Cerebellar cortex (tissue), 1 donor: ENCODE data around the gene ZBTB43.
"Not testable (repeated sequence)": the region's sequence is repeated elsewhere in the genome, so short reads cannot be mapped to it uniquely, and the experiment has no call there.

Experiments used
- DNase-seq: peaks from one replicate; pipeline ENCODE4 v3.0.0-alpha.2; 2015; ENCODE audit warnings: low spot score

The ZBTB43 gene, protein sequence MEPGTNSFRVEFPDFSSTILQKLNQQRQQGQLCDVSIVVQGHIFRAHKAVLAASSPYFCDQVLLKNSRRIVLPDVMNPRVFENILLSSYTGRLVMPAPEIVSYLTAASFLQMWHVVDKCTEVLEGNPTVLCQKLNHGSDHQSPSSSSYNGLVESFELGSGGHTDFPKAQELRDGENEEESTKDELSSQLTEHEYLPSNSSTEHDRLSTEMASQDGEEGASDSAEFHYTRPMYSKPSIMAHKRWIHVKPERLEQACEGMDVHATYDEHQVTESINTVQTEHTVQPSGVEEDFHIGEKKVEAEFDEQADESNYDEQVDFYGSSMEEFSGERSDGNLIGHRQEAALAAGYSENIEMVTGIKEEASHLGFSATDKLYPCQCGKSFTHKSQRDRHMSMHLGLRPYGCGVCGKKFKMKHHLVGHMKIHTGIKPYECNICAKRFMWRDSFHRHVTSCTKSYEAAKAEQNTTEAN

DNA sequence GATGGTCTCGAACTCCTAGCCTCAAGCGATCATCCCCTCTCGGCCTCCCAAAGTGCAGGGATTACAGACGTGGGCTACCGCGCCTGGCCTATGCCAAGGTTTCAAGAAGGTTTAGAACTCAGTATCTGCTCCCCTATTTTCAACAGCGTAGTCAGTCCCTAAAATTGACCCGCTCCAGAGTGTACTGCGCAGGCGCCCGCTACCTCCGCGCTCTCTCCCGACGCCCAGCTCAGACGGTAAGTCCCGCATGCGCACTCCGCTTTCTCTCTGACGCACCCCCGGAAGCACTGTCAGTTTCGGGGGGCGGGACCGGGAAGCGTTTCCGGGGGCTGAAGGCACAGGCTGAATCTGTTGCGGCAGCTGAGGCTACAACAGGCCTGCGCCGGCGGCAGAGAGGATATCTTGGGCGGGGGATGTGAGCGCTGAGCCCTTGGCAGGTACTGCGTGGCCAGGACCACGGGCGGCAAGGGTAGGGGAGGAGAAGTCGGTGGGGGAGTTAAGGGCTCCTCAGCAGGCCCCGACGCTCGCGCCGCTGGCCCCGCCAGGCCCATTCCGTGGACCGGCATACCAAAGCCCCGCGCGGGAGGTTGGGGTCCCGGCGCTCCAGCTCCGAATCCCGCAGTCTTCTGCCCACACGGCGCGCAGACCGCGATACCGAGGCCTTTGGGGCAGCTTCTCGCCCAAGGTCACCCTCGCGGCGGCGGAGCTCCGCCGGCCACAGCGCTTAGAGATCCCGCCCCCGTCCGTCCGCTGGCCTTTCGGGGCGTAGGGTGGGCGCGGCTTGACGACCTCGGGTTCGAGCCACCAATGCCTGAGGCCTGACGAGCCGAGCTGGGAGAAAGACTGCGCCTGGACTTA, at the start of gene ZBTB43:
TSS of gene ZBTB43 (plus strand) at position 345 of the 858 bp plus-strand sequence. CDS start 27,470 bp downstream, outside the sequence.
- peak; percentile 96 for DNase-seq

DNA sequence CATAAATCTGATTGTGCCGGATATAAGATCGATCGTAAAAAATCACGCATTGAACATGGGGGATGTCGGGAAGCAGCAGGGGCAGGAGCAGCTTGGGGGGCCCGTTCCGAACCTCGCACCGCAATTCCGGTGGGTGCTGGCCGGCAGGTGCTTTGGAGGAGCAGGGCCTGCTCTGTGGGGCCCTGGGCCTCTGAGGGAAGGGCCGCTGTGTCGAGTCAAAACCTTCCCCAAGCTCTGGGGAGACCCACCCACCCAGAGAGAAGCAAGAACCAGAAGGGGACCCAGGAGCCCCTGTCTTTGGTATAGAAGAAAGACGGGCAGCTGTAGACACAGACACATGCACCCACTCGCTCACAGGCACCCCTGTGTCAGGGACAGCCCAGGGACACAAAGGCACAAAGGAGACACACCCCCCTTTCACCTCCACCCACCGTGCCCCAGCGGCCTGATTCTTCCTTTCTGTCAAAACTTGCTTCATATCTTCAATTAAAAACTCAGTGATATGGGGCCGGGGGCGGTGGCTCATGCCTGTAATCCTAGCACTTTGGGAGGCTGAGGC, 49.4 kb upstream of the ZBTB43 start:
- DNase-seq = no peak

DNA sequence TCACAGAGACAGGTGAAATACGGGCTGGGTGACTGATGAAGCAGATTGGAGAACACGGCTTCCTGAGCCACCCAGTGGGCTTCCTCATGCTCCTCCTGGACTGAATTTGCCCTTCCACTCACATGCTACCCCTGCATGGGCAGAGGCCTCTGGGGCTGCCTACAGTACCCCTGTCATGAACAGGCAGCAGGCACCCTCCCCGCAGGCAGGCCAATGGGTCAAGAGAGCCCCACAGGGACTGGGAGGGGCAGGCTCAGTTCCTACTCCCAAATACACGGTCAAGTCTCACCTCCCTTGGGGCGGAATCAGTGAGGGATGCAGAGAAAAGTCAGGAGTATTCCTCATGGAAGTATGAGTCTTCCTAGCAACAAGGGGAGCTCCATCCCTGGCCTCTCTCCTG, 48.6 kb upstream of the ZBTB43 start:
- DNase-seq = no peak

DNA sequence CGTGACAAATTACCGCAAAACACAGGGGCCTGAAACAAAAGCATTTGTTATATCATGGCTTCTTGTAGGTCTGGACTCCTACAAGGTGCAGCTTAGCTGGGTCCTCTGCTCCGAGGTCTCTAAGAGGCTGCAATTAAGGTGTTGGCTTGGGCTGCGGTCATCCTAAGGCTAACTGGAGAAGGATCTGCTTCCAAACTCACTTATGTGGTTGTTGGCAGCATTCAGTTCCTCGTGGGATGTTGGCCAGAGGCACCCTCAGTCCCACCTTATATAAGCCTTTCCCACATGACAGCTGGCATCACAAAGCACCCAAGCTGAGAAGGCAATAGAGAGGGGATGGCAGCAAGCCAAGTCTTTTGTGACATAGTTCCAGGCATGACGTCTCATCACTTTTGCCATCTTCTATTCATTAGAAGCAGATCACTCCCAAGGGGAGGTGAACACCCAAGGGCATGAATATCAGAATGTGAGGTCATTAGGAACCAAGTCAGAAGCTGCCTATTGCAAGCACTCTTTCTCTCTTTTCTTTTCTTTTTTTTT, 47.9 kb upstream of the ZBTB43 start:
- DNase-seq = no peak

DNA sequence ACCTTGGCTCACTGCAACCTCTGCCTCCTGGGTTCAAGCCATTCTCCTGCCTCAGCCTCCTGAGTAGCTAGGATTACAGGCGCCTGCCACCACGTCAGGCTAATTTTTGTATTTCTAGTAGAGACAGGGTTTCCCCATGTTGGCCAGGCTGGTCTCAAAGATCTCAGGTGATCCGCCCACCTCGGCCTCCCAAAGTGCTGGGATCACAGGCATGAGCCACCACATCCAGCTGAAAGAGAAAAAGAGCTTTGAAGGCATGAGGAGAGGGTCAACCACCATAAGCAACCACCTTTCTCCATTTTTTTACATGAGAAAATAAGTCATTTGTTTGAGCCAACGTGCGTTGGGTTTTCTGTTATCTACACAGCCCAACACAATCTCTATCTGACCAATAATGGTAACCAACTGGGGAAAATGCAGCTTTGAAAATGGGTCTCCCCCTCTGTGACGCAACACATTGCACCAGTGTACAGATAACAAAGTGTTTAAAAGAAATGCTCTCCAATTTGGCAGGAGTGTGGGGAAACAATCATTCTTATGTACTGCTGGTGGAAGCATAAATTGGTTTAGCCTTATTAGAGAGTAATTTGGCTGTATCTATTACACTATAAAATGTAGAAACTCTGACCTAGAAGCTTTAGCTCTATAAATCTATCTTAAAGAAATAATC, 45.8 kb upstream of the ZBTB43 start:
- no peak for DNase-seq

DNA sequence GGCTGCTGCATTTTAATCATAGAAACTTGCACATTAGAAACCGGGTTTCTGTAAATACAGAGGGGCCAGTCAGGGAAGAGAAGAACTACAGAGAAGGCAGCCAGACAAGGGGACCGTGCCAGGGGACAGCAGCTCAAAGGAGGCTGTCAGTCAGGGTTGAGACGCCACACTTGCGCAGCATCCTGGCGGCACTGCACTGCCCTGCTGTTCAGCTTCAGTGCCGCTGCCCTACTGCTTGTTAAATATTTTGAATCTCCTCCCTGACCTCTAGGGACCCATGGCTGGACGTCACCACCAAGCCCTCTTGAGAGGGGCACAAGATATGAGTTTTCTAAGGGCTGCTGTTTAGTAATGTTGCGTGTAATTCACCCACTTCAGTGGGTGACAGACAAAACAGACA, 43.6 kb upstream of the ZBTB43 start:
- no peak for DNase-seq

DNA sequence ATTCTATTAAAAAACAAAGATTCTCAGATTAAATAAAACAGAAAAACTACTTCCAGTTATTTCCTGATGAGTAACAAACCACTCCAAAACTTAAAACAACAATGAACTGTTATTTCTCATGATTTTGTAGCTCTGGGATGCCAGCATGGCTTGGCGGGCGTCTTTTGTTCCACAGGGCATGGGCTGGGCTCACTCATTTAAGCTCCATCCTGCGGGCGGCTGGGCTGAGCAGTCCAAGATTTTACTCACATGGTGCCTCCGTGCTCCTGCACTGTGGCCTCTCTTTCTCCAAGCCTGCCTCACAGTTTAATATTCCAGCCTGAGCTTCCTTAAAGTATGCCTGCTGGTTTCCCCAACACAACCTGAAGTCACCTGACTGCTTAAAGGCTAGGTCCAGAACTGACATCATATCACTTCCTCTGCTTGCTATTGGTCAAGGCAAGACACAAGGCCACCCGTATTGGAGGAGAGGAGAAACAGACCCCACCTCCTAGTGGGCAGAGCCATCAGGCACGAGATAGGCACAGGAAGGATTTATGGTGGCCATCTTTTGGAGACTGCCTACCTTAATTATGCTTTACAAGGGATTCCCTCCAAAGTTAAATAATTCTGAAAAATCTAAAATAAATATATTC, 41.6 kb upstream of the ZBTB43 start:
- no peak for DNase-seq

DNA sequence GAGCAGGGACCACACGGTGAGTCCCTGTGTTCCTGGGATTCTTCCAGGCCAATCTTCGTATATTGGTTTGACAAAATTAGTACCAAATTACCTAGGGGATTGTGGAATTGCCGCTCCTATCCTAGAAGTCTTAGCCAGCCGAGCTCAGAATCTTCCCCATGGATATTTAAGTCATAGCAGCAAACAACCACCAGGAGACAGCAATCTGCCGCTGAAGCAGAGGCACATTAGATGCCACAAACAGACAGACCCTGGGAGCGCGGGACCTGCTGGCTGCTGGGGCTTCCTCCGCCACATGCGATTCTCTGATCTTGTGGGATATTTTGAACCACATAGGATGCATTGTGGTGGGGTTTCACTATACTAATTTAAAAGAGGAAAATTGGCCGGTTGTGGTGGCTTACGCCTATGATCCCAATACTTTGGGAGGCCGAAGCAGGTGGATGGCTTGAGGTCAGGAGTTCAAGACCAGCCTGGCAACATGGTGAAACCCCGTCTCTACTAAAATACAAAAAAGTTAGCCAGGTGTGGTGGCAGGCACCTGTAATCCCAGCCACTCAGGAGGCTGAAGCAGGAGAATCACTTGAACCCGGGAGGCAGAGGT, 31.7 kb upstream of the ZBTB43 start:
- peak; percentile 49 for DNase-seq

DNA sequence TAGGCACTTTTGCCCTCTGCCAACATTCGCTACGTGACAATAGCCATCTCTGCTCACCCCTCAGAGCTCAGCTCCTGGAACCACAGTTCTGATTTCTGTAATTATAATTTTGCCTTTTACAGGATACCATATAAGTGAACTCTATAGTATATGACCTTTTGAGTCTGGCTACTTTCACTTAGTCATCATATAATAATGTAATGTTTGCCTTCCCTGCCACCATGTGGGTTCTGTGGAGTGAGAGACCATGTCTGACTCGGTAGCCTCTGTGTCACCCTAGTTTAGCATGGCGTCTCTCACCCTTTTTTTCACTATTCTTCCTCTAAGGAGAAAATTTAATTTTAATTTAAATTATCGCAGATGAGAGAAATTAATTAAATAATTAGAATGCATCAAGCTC, 28.9 kb upstream of the ZBTB43 start:
- no peak for DNase-seq

DNA sequence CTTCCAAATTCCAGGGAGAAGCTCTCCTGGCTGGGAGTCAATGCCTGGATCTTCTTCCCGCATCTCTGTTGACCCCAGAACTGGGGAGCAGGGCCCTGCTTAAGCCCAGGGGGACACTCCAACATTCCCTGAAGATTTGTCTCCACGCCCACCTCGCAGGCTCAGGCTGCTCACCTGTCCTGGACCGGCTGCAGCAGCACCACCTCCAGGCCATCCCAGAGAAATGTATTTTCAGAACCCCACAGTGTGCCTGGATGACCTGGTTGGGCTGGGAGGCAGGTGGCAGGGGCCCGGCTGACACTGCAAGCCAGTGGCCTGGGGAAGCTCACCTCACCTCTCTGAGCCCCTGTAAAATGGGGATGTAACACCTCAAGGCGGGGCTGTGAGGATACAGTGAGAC, 27.1 kb upstream of the ZBTB43 start:
- no peak for DNase-seq

DNA sequence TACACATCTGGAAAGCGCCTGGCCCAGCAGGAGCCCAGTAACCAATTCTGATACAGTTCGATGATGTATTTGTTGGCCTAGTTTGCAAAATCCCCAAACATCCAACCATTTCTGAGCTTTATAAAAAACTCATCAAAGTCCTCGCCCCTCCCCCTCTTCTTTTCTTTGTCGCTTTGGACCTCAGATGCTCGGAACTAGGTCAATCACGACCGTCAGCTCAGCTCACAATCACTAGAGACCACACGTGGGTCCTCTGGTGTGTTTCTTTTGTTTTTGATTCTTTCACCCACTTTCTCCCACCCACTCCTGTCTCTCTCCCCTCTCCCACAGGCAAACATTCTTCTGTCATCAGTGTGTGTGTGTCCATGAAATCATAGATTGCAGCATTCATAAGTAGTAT, 26.7 kb upstream of the ZBTB43 start:
- no peak for DNase-seq

DNA sequence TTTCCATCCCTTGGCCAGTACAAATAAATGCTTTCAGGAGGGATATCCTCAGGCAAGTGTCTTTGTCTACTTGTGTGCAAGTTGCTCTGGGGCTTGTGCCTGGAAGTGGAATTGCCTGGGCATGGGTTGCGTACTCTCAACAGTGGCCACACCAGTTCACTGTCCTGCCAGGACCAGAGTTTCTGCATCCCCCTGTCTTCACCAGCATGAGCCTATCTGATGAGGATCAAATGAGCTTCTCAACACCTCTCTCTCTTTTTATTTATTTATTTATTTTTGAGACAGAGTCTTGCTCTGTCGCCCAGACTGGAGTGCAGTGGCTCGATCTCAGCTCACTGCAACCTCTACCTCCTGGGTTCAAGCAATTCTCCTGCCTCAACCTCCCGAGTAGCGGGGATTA, 26.1 kb upstream of the ZBTB43 start:
- DNase-seq = not testable (repeated sequence)

DNA sequence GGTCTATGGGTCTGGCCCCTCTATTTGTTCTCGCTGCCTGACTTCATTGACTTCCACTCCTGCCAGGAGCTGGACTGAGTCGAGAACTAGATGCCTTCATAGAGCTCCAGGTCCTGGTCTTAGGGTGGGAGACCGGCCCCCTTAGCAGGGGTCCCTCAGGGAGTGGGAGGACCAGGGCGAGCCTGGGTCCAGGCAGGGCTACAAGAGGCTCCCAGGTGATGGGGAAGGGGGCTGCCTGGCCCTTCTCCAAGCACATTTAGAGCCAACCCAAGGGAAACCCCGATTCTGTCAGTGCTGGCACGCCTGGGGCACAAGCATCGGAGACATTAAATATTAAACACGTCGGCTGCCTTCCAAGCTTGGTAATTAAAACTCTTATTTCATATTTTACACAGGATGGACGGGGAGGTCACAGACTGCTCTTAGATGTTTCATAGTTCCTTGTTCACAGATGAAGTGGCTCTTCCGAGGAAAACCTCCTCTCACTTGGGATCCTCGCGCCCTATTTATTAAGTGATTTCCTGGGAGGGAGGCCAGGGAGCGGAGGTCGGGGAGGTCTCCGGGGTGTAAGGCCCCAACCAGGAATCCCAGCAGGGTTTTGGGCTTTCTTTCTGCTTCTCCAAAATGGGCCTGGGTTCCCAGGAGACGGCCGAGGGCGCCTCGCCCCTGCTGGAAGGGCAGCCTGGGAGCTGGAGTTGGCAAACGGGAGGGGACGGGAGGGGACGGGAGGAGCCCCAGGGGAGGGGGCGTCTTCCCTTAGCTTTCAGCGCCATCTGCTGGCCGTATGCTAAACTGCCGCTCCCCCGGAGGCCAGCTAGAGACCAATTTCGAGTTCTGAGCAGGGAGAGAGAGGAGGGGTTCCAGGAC, 23.4 kb upstream of the ZBTB43 start:
- DNase-seq = peak; percentile 81

DNA sequence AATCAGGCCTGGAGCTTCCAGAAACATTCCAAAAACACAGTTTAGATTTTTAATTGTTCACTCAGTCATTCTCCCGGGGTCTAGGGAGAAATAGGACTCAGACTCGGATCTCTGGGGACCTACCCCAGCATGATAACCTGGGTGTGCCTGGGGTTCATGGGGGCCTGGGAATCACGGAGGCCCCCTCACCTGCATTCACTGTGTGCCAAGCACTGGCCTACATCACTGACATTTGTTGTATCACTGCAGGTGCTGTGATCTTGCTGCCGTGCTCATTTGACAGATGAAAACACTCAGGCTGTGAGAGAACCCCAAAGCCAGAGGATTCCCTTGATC, 22.8 kb upstream of the ZBTB43 start:
- no peak for DNase-seq

DNA sequence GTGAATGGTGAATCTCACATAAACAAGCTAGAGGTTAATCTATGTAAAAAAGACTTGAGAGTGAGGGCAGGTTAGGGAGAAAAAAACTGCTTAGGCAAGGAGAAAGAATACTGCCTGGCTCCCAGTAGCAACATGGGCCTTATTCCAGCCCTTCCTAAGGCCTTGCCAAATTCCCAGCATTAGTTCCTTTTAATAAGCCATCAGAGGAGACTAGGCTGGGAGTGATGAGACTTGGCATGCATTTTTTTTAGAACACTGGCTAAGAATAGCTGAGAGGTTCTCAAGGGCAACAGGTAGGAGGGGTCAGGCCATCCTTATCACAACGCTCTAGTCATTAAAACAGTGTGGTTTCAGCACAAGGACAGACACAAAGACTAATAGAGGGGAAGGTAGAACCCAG, 20.9 kb upstream of the ZBTB43 start:
- DNase-seq = no peak

DNA sequence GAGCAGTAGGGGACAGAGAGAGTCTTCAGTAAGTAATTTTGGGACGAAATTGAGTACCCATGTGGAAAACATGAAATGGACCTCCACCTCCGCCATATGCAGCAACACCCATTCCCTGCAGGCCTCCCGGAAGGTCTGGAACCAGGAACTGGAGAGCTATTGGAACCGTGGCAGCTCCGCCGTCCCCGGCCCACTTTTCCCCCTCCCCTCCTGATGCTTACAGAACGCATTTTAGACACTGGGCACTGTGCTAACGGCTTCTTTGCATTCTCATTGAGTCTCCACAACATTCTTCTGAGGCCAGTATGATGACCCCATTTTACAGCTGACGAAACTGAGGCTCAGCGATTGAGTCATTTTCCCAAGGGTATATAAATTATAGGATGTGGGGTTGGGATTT, 20.4 kb upstream of the ZBTB43 start:
- no peak for DNase-seq

DNA sequence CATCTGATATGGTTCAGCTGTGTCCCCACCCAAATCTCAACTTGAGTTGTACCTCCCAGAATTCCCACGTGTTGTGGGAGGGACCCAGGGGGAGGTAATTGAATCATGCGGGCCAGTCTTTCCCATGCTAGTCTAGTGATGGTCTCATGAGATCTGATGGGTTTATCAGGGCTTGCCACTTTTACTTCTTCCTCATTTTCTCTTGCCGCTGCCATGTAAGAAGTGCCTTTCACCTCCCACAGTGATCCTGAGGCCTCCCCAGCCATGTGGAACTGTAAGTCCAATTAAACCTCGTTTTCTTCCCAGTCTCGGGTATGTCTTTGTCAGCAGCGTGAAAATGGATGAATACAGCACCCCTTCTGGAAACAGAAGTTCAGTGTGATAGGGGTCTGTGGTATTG, 20.0 kb upstream of the ZBTB43 start:
- DNase-seq = not testable (repeated sequence)

DNA sequence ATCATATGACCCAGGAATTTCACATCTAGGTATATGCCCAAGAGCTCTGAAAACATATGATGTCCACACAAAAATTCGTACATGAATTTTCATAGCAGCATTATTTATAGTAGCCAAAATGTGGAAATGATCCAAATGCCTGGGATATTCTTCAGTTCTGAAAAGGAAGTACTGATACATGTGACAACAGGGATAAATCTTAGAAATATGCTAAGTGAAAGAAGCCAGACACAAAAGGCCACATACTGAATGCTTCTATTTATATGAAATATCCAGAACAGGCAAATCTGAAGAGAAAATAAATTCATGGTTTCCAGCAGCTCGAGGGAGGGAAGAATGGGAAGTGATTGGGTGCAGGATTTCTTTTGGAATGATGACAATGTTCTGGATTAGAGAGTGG, 16.8 kb upstream of the ZBTB43 start:
- DNase-seq = no peak

DNA sequence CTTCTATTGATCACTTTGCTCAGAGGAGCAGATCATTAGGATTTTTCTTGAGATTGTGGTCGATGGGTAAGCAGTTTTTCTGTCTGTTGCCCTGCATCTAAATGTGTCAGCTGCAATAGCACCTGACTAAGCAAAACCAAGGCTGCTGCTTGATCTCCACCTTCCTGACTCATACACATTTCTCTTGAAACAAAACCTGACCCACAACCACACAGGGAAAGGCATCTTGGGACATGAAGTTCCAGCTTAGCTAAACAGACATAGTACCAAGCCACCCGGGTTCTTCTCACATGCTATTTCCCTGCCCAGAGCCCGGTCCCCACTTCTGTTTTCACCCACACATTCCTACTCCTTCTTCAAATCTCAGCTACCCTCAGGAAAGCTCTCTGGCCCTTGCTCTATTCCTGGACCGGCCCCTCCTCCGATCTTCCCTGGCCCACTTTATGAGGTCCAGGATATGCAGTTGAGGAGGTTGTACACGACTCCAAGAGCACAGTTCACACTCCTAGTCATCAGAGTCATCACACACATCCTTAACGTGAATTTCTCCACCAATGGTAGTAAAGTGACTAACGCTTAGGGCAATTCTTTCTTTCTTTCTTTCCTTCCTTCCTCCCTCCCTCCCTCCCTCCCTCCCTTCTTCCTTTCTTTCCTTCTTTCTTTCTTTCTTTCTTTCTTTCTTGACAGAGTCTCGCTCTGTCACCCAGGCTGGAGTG, 16.0 kb upstream of the ZBTB43 start:
- no peak for DNase-seq

DNA sequence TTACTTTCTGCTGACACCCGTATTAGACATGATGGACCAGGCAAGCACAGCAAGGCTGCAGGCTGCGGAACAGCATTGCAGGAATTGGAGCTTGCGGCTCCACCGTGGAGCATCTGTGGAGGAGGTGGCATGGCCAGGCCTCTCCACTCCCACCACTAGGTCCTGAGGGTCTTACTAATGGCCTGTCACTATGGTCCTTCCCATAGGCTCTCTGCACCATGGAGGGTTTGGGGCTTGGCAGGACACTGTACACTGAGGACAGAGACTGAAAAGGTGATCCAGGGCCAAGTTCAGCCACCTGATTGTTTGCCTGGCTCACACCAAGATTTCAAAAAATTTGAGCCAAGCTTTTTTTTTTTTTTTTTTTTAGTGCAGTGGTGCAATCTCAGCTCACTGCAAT, 14.3 kb upstream of the ZBTB43 start:
- no peak for DNase-seq
